ENCODE data around the gene PTCD2. TPM values are rescaled to one million over a fixed set of nuclear protein-coding genes. Genes with fewer than 3 reads are reported as not detected.

PTCD2 gene
- total RNA-seq, 1 experiment from 2014 or later = 24.9 TPM

DNA sequence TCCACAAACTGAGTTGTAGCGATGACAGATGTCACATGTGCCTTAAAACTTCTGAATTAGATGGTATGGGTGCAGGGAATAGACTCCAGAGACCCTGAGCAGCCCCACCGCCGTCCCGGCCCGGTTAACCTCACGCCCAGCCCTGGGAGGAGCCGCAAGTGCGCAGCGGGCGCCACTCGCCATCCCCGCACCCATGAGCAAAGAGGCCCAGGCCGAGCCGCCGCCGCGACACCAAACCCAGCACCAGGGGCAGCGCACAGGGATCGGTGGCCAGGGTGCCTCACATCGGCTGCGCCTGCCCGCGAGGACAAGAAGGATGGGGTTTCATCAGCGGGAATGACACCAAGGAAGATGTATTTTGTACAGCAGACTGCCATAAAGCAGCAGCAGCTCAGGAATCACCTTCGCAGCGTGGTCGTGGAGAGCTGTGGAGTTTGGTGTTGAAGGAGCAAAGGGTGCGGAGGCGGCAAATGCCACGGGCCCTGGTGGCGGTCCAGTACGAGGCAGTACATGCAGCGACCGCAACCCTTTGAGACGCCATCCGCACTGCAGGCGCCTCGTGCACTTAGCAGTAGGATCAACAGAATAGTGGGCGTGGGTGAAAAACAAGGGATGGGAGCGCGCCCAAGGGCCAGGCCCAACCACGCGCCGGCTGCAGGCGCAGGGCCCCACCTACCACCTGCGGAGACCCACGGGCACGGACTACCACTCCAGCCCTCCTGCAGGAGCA is 97.3 kb downstream of the PTCD2 start:
- no peaks in the 10 kb centered on the region for H4K20me1 ChIP-seq (ENCODE audit: insufficient read depth, low read depth, low read length)
- no peaks in the 10 kb centered on the region for H3K9me2 ChIP-seq (replicated peaks; ENCODE audit: insufficient read depth, low read length)
- H3K36me3 ChIP-seq (ENCODE audit: insufficient read depth, low read length) = no peaks in the 10 kb centered on the region
- H2AFZ ChIP-seq (ENCODE audit: low read length) = no peak overlapping the region
- no peaks in the 10 kb centered on the region for H3K27me3 ChIP-seq (ENCODE audit: low read length)
- no peaks in the 10 kb centered on the region for H3K9me3 ChIP-seq (ENCODE audit: low read length)
- H3K27ac ChIP-seq (ENCODE audit: low read length) = no peak overlapping the region
- peak; percentile 22 for DNase-seq
- no peaks in the 10 kb centered on the region for H3K4me1 ChIP-seq (ENCODE audit: low read length)
- H3K4me3 ChIP-seq (ENCODE audit: low read length) = no peak overlapping the region
- no peaks in the 10 kb centered on the region for H3K79me2 ChIP-seq (ENCODE audit: low read length)
- H3K4me2 ChIP-seq (ENCODE audit: low read depth, low read length, poor library complexity, severe bottlenecking) = no peak overlapping the region
- H3K9ac ChIP-seq (ENCODE audit: low read length) = no peak overlapping the region

Small RNA genes within 50 kb of the gene (small RNA-seq; reads per million reads assigned to genes)
- not detected for gene RN7SL153P

Other genes starting within 250 kb of the PTCD2 start
- gene MAP1B, start 212.9 kb upstream of the PTCD2 start, total RNA-seq (2014; rRNA removed; shearing (Covaris generic); ENCODE audit: low replicate concordance) = not detected in 2 replicates
- gene MRPS27, start 133 bp upstream of the PTCD2 start, total RNA-seq (2014; rRNA removed; shearing (Covaris generic); ENCODE audit: low replicate concordance) = 87.4 and 120 TPM in 2 replicates
- not detected in 2 replicates for gene ZNF366, start 187.0 kb downstream of the PTCD2 start, total RNA-seq (2014; rRNA removed; shearing (Covaris generic); ENCODE audit: low replicate concordance)